ENCODE measurements around the gene ABR. TPM values are rescaled to one million over a fixed set of nuclear protein-coding genes. Genes with fewer than 3 reads are reported as not detected.

ABR gene
- polyA plus RNA-seq, 3 donors = 14.7 to 62.4 (median 36.4) TPM

DNA sequence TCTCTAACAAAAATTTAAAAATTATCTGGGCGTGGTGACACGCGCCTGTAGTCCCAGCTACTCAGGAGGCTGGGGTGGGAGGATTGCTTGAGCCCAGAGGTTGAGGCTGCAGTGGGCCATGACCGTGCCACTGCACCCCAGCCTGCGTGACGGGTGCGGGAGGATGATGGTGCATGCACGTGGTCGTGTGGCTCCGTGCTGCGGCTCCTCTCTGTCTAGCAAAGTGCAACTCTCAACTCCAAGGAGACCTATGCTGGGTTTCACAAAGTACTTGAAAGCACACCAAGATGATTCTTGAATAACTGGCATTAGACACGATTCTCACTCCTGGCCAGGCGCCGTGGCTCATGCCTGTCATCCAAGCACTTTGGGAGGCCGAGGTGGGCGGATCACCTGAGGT lies 226.0 kb downstream of the ABR start:
- 92 to 97% (median 96%) methylated on average over 16 of the region's 16 CpGs for WGBS, 3 donors
- H3K27ac ChIP-seq (ENCODE audit: low read depth, low read length) = no peak overlapping the region

Other genes with a start within 250 kb of the ABR start
- 10 to 100 TPM; 14.9 to 23.9 (median 15.9) TPM for gene NXN, start 200.2 kb downstream of the ABR start, polyA plus RNA-seq
- gene TIMM22, start 182.9 kb downstream of the ABR start, polyA plus RNA-seq = 1 to 10 TPM; 5.5 to 9.0 (median 8.0) TPM
- not detected for gene BHLHA9, start 90.5 kb upstream of the ABR start, polyA plus RNA-seq
- gene TRARG1, start 99.7 kb upstream of the ABR start, polyA plus RNA-seq = 100 to 1,000 TPM in 1 of 3 donors, 10 to 100 TPM in 2; 19.8 to 340 (median 85.1) TPM
- gene YWHAE, start 220.2 kb upstream of the ABR start, polyA plus RNA-seq = 100 to 1,000 TPM; 176 to 479 (median 340) TPM